Measurements from ENCODE around the gene GRSF1.

The GRSF1 gene

GRCh38 chr4:70873216-70873615 is 33.5 kb upstream of the GRSF1 start:
- POLR2A ChIA-PET, result no interaction called here
- CTCF ChIA-PET, result no interaction called here
- no peak overlapping the region for H3K27ac ChIP-seq (ENCODE audit: extremely low read depth, low read depth, low read length)
- TF ChIP-seq OSR2 (tag by site-specific recombination; IDR thresholded peaks at IDR 0.05) (no peak), YY2 (tag by site-specific recombination; IDR thresholded peaks at IDR 0.05) (no peak), ZSCAN4 (tag by site-specific recombination; IDR thresholded peaks at IDR 0.05) (no peak), ZBTB11 (tag by site-specific recombination; conservative IDR thresholded peaks at IDR 0.05; ENCODE audit: low read depth) (no peak), ZNF223 (tag by site-specific recombination; IDR thresholded peaks at IDR 0.05) (no peak), ZNF777 (tag by site-specific recombination; IDR thresholded peaks at IDR 0.05; ENCODE audit: borderline replicate concordance) (no peak), ZNF24 (tag by site-specific recombination; IDR thresholded peaks at IDR 0.05) (no peak), SETDB1 (IDR thresholded peaks at IDR 0.05; ENCODE audit: insufficient read length, low read length) (no peak), ZFP37 (tag by site-specific recombination; IDR thresholded peaks at IDR 0.05) (no peak)
- no peaks in the 10 kb centered on the region for H3K4me1 ChIP-seq (ENCODE audit: control insufficient read depth, insufficient read depth, low read length)
- H3K36me3 ChIP-seq (ENCODE audit: control insufficient read depth in 2 of 2, insufficient read depth in 1 of 2, low read length in 2 of 2), result no peaks in the 10 kb centered on the region
- H3K9me3 ChIP-seq (ENCODE audit: control insufficient read depth, insufficient read depth, low read depth, low read length), result no peaks in the 10 kb centered on the region
- H3K4me3 ChIP-seq (ENCODE audit: low read depth, low read length), result no peak overlapping the region

GRCh38 chr4:70868778-70869177 is 29.1 kb upstream of the GRSF1 start:
- TF ChIP-seq ZNF830 (tag by site-specific recombination; IDR thresholded peaks at IDR 0.05; ENCODE audit: low read depth) (no peak), KLF7 (tag by site-specific recombination; IDR thresholded peaks at IDR 0.05; ENCODE audit: borderline replicate concordance) (no peak), GLIS1 (tag by site-specific recombination; IDR thresholded peaks at IDR 0.05) (no peak), ZNF561 (tag by site-specific recombination; IDR thresholded peaks at IDR 0.05; ENCODE audit: borderline replicate concordance) (no peak), ZFP41 (tag by site-specific recombination; IDR thresholded peaks at IDR 0.05; ENCODE audit: borderline replicate concordance) (no peak), ZFP69B (tag by site-specific recombination; IDR thresholded peaks at IDR 0.05) (no peak), TCF7L2 (IDR thresholded peaks at IDR 0.05; ENCODE audit: borderline replicate concordance, low read depth, low read length) (no peak), ZNF10 (tag by site-specific recombination; IDR thresholded peaks at IDR 0.05) (no peak), ZNF701 (tag by site-specific recombination; IDR thresholded peaks at IDR 0.05) (no peak), ZNF585B (tag by site-specific recombination; IDR thresholded peaks at IDR 0.05) (no peak)
- H3K36me3 ChIP-seq (ENCODE audit: control insufficient read depth in 2 of 2, insufficient read depth in 1 of 2, low read length in 2 of 2), result no peaks in the 10 kb centered on the region
- H3K9me3 ChIP-seq (ENCODE audit: control insufficient read depth, insufficient read depth, low read depth, low read length), result no peaks in the 10 kb centered on the region
- POLR2A ChIA-PET, result no interaction called here
- H3K27ac ChIP-seq (ENCODE audit: extremely low read depth, low read depth, low read length), result no peak overlapping the region
- H3K4me3 ChIP-seq (ENCODE audit: low read depth, low read length), result no peak overlapping the region
- H3K4me1 ChIP-seq (ENCODE audit: control insufficient read depth, insufficient read depth, low read length), result no peaks in the 10 kb centered on the region
- CTCF ChIA-PET, result no interaction called here

- POLR2A ChIA-PET, result no interaction called here
- Histone ChIP-seq H3K27ac (ENCODE audit: extremely low read depth, low read depth, low read length) (no peak overlapping the region), H3K36me3 (ENCODE audit: control insufficient read depth in 2 of 2, insufficient read depth in 1 of 2, low read length in 2 of 2) (no peaks in the 10 kb centered on the region), H3K4me3 (ENCODE audit: low read depth, low read length) (no peak overlapping the region), H3K9me3 (ENCODE audit: control insufficient read depth, insufficient read depth, low read depth, low read length) (no peaks in the 10 kb centered on the region), H3K4me1 (ENCODE audit: control insufficient read depth, insufficient read depth, low read length) (no peaks in the 10 kb centered on the region)
- CTCF ChIA-PET, result no interaction called here
- no peak for TF ChIP-seq FEZF1 (tag by site-specific recombination; IDR thresholded peaks at IDR 0.05)
- TF ChIP-seq ZNF513 (tag by site-specific recombination; IDR thresholded peaks at IDR 0.05), result no peak
- TF ChIP-seq ZNF18 (tag by site-specific recombination; IDR thresholded peaks at IDR 0.05), result no peak
- peak; percentile 61; the same call in 1 of the 2 replicates for TF ChIP-seq SCRT2 (tag by site-specific recombination; IDR thresholded peaks at IDR 0.05)
- no peak for TF ChIP-seq ZNF792 (tag by site-specific recombination; IDR thresholded peaks at IDR 0.05)
- no peak for TF ChIP-seq HOXD13 (CRISPR knock-in tag; IDR thresholded peaks at IDR 0.05; ENCODE audit: borderline replicate concordance)
Measured at GRCh38 chr4:70863099-70863790, 23.6 kb upstream of the GRSF1 start.
